Left hindlimb (tissue), 1 donor: Measurements from ENCODE around the gene CHRM2.

Source experiments
- DNase-seq: peaks from one replicate; pipeline ENCODE4 v3.0.0-alpha.2; 2018

The CHRM2 gene

GRCh38 chr7:136897676-136898075 is 29.2 kb downstream of the CHRM2 start:
- DNase-seq, result no peak

- no peak for DNase-seq
Measured at GRCh38 chr7:136900005-136900404, 31.6 kb downstream of the CHRM2 start.

GRCh38 chr7:136910771-136911170 is 42.3 kb downstream of the CHRM2 start:
- no peak for DNase-seq

GRCh38 chr7:136911344-136911743 is 42.9 kb downstream of the CHRM2 start:
- no peak for DNase-seq

GRCh38 chr7:136912339-136912738 is 43.9 kb downstream of the CHRM2 start:
- no peak for DNase-seq

- DNase-seq, result no peak
Measured at GRCh38 chr7:136914016-136914415, 45.6 kb downstream of the CHRM2 start.

- no peak for DNase-seq
Measured at GRCh38 chr7:136919820-136920219, 51.4 kb downstream of the CHRM2 start.

- no peak for DNase-seq
Measured at GRCh38 chr7:136923111-136923667, 54.7 kb downstream of the CHRM2 start.

- DNase-seq, result no peak
Measured at GRCh38 chr7:136925044-136925443, 56.6 kb downstream of the CHRM2 start.

GRCh38 chr7:136925556-136925955 is 57.1 kb downstream of the CHRM2 start:
- DNase-seq, result no peak

- no peak for DNase-seq
Measured at GRCh38 chr7:136931169-136931867, 62.9 kb downstream of the CHRM2 start.

GRCh38 chr7:136937436-136937835 is 69.0 kb downstream of the CHRM2 start:
- DNase-seq, result no peak

GRCh38 chr7:136938476-136938875 is 70.0 kb downstream of the CHRM2 start:
- no peak for DNase-seq

GRCh38 chr7:136940122-136940521 is 71.7 kb downstream of the CHRM2 start:
- DNase-seq, result no peak

- no peak for DNase-seq
Measured at GRCh38 chr7:136940917-136941316, 72.5 kb downstream of the CHRM2 start.

- DNase-seq, result no peak
Measured at GRCh38 chr7:136941816-136942215, 73.4 kb downstream of the CHRM2 start.

GRCh38 chr7:136942401-136942800 is 73.9 kb downstream of the CHRM2 start:
- no peak for DNase-seq

GRCh38 chr7:136942994-136943393 is 74.5 kb downstream of the CHRM2 start:
- no peak for DNase-seq

GRCh38 chr7:136947347-136947746 is 78.9 kb downstream of the CHRM2 start:
- DNase-seq, result no peak

GRCh38 chr7:136950331-136950730 is 81.9 kb downstream of the CHRM2 start:
- no peak for DNase-seq

GRCh38 chr7:136953386-136953785 is 84.9 kb downstream of the CHRM2 start:
- no peak for DNase-seq

GRCh38 chr7:136956232-136956631 is 87.8 kb downstream of the CHRM2 start:
- DNase-seq, result no peak

GRCh38 chr7:136956671-136957070 is 88.2 kb downstream of the CHRM2 start:
- no peak for DNase-seq

- no peak for DNase-seq
Measured at GRCh38 chr7:136957391-136957790, 88.9 kb downstream of the CHRM2 start.

GRCh38 chr7:136958016-136958415 is 89.6 kb downstream of the CHRM2 start:
- DNase-seq, result no peak
